Common myeloid progenitor, CD34-positive (primary cell): Measurements from ENCODE around the gene SRSF11.

Source experiments
- CTCF ChIA-PET: fragments of 350-600 bp; sonication (Branson Sonifier 250); formaldehyde crosslinking; loops from one replicate; lab custom pipeline; 2021; ENCODE audit warnings: antibody characterized with exemption; lab: Charles Lee
- POLR2A ChIA-PET: fragments of 350-600 bp; sonication (Branson Sonifier 250); formaldehyde crosslinking; loops from one replicate; lab custom pipeline; 2021; ENCODE audit warnings: antibody characterized with exemption; lab: Charles Lee
- DNase-seq, 3 donors: peaks; one replicate each; pipeline versions ENCODE4 v3.0.0 to v3.0.0-alpha.2; 2013
- H3K27ac ChIP-seq, 2 experiments: 1 replicate in 1 of 2; 2 replicates in 1 of 2; pipeline ENCODE4 v1.7.0; 2013; ENCODE audit warnings: inconsistent platforms in 2 of 2, low read length in 2 of 2, mild to moderate bottlenecking in 2 of 2, low read depth in 1 of 2, moderate library complexity in 1 of 2; ENCODE audit not compliant: severe bottlenecking in 2 of 2, insufficient read depth in 1 of 2, poor library complexity in 1 of 2
- H3K27me3 ChIP-seq, 5 experiments: replicated peaks in 2 of 5; 1 replicate in 3 of 5; 2 replicates in 2 of 5; pipeline versions ENCODE4 v1.6.1 to v1.7.0; 2013; ENCODE audit warnings: low read length in 4 of 5, mild to moderate bottlenecking in 2 of 5, moderate library complexity in 2 of 5, inconsistent platforms in 1 of 5; ENCODE audit not compliant: insufficient read depth in 5 of 5, control insufficient read depth in 4 of 5
- H3K36me3 ChIP-seq, 4 experiments: 1 replicate in 2 of 4; 2 replicates in 2 of 4; pipeline versions ENCODE4 v1.6.1 to v1.7.0; 2013; ENCODE audit warnings: low read length in 3 of 4, control low read depth in 1 of 4, mild to moderate bottlenecking in 1 of 4; ENCODE audit not compliant: control insufficient read depth in 4 of 4, insufficient read depth in 4 of 4
- H3K4me1 ChIP-seq, 4 experiments: 1 replicate in 3 of 4; 2 replicates in 1 of 4; pipeline versions ENCODE4 v1.6.1 to v1.7.1; 2013; ENCODE audit warnings: low read length in 3 of 4, mild to moderate bottlenecking in 3 of 4, control low read depth in 1 of 4, inconsistent platforms in 1 of 4, moderate library complexity in 1 of 4; ENCODE audit not compliant: control insufficient read depth in 4 of 4, insufficient read depth in 4 of 4; ENCODE audit errors: control extremely low read depth in 1 of 4
- H3K4me3 ChIP-seq, 7 experiments: 1 replicate in 4 of 7; 2 replicates in 3 of 7; pipeline versions ENCODE4 v1.5.1 to v1.7.0; 2013; ENCODE audit warnings: mild to moderate bottlenecking in 7 of 7, low read length in 6 of 7, moderate library complexity in 6 of 7, inconsistent platforms in 2 of 7, low read depth in 2 of 7, control low read depth in 1 of 7; ENCODE audit not compliant: insufficient read depth in 4 of 7, control insufficient read depth in 1 of 7; ENCODE audit errors: extremely low read depth in 1 of 7
- H3K9me3 ChIP-seq, 5 experiments: 1 replicate in 4 of 5; 2 replicates in 1 of 5; pipeline versions ENCODE4 v1.6.1 to v1.7.1; 2013; ENCODE audit warnings: low read length in 4 of 5, mild to moderate bottlenecking in 2 of 5, inconsistent platforms in 1 of 5, low read depth in 1 of 5, moderate library complexity in 1 of 5; ENCODE audit not compliant: control insufficient read depth in 4 of 5, insufficient read depth in 2 of 5; ENCODE audit errors: control extremely low read depth in 1 of 5
- WGBS: methylation state at CpG from one replicate; pipeline ENCODE4 v1.1.5; 2013; ENCODE audit not compliant: insufficient coverage; 5-methylcytosine and 5-hydroxymethylcytosine counted together

SRSF11 gene

DNA sequence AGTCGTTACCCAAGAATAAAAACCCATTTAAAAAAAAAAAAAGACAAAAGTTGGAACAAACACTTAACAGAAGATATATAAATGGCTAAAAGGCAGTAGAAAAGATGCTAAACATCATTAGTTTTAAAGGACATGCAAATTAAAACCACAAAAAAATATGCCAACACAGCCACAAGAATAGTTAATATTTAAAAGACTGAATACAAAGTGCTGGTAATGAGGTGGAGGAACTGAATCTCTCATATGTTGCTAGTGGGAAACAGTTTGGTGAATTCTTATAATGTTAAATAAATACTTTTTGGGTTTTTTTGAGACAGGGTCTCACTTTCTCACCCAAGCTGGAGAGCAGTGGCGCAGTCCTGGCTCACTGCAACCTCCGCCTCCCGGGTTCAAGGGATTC, 25.8 kb upstream of the SRSF11 start:
- CTCF ChIA-PET, result no interaction called here
- H3K27ac ChIP-seq, result no peak overlapping the region
- 94% methylated on average over 3 of the region's 4 CpGs for WGBS
- H3K9me3 ChIP-seq, result no peaks in the 10 kb centered on the region
- DNase-seq, result no peak
- H3K27me3 ChIP-seq, result no peaks in the 10 kb centered on the region
- no peak overlapping the region for H3K4me3 ChIP-seq
- POLR2A ChIA-PET, result no interaction called here
- no peaks in the 10 kb centered on the region for H3K4me1 ChIP-seq
- H3K36me3 ChIP-seq, result peaks cover 0 to 2% (median 0%) of the 10 kb centered on the region in 4 experiments

GRCh38 chr1:70196333-70196732, 24.8 kb upstream of the SRSF11 start:
- Histone ChIP-seq H3K36me3 (peaks cover 0 to 2% (median 0%) of the 10 kb centered on the region in 4 experiments), H3K27me3 (no peaks in the 10 kb centered on the region), H3K4me3 (no peak overlapping the region), H3K9me3 (no peaks in the 10 kb centered on the region), H3K4me1 (no peaks in the 10 kb centered on the region), H3K27ac (no peak overlapping the region)
- CTCF ChIA-PET, result no interaction called here
- POLR2A ChIA-PET, result no interaction called here
- no CpG with 5 or more reads among the region's 3 CpGs for WGBS
- no peak for DNase-seq

DNA sequence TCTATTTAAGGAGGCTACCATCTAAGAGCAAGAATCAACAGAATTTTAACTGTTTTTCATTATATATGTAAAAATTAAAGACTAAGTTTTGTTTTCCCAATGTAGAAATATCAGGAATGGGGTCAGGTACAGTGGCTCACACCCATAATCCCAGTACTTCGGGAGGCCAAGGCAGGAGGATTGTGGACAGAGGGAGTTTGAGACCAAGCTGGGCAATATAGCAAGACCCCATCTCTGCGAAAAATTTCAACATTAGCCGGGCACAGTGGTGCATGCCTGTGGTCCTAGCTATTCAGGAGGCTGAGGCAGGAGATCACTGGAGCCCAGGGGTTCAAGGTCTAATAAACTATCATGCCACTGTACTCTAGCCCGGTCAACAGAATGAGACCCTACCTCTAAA, 21.1 kb upstream of the SRSF11 start:
- peaks cover 0 to 5% (median 0%) of the 10 kb centered on the region in 4 experiments for H3K36me3 ChIP-seq

DNA sequence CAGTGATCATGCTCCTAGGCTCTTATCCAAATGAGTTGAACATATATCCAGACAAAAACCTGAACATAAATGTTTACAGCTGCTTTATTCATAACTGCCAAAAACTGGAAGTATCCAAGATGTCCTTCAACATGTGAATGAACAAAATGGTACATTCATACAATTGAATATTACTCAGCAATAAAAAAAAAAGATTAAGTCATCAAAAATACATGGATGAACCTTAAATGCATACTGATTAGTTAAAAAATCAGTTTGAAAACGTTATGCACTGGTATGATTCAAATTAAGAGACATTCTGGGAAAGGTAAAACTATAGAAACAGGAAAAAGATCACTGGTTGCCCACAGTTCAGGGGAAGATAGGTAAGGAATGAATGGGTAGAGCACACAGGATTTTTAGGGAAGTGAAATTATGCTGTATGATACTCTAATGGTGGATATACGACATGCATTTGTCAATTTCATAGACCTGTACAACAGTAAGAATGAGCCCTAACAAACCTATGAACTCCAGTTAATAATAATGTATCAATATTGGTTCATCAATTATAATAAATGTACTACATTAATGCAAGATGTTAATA, 18.9 kb upstream of the SRSF11 start:
- CTCF ChIA-PET, result interaction anchor here (1.7 kb wide), 1 partner anchor 11 kb away, joined by 7 read pairs; no protein-coding TSS in a partner anchor
- Histone ChIP-seq H3K36me3 (peaks cover 0 to 2% (median 0%) of the 10 kb centered on the region in 4 experiments), H3K9me3 (no peaks in the 10 kb centered on the region), H3K27me3 (no peaks in the 10 kb centered on the region), H3K4me1 (peaks cover 13 to 26% (median 15%) of the 10 kb centered on the region in 4 experiments), H3K4me3 (no peak overlapping the region), H3K27ac (no peak overlapping the region)
- DNase-seq, result no peak
- 71% methylated on average over 1 of the region's 2 CpGs for WGBS
- POLR2A ChIA-PET, result no interaction called here

More for the DNA sequence above, 21.1 kb upstream of the SRSF11 start:
- no peaks in the 10 kb centered on the region for H3K9me3 ChIP-seq
- no peak overlapping the region for H3K4me3 ChIP-seq
- WGBS, result 100% methylated on average over 2 of the region's 4 CpGs
- ChIA-PET POLR2A (no interaction called here), CTCF (interaction anchor here (1.5 kb wide), 1 partner anchor 18 kb away, joined by 4 read pairs; no protein-coding TSS in a partner anchor)
- no peak for DNase-seq
- H3K27me3 ChIP-seq, result no peaks in the 10 kb centered on the region
- no peak overlapping the region for H3K27ac ChIP-seq
- peaks cover 4 to 14% (median 8%) of the 10 kb centered on the region in 4 experiments for H3K4me1 ChIP-seq

DNA sequence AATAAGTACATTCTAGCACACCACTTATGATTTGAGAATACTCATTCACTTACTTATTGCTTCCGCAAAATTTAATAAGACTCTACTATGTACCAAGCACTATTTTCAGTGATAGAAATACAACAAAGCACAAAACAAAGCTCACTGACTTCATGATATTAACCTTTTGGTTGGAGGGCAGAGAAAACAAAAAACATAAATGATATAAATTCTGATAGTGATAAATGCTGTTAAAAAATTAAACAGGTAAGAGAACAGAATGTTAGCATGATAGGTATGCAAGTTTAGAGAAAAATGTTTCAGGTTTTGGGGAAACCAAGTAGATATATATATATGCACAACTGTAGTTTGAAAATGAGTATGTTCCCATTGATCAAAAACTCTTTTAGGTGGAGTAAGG, 17.0 kb upstream of the SRSF11 start:
- no peaks in the 10 kb centered on the region for H3K27me3 ChIP-seq
- H3K36me3 ChIP-seq, result peaks cover 0 to 10% (median 5%) of the 10 kb centered on the region in 4 experiments
- POLR2A ChIA-PET, result no interaction called here
- H3K9me3 ChIP-seq, result no peaks in the 10 kb centered on the region
- peak overlapping the region in 6 of 7 experiments; percentile 91 to 100 (median 100) for H3K4me3 ChIP-seq
- H3K4me1 ChIP-seq, result peaks cover 13 to 33% (median 18%) of the 10 kb centered on the region in 4 experiments
- no peak for DNase-seq
- CTCF ChIA-PET, result interaction anchor here (1.7 kb wide), 1 partner anchor 13 kb away, joined by 7 read pairs; no protein-coding TSS in a partner anchor
- peak overlapping the region in 1 of 2 experiments; percentile 99 for H3K27ac ChIP-seq
- no CpG with 5 or more reads among the region's 1 CpG for WGBS

DNA sequence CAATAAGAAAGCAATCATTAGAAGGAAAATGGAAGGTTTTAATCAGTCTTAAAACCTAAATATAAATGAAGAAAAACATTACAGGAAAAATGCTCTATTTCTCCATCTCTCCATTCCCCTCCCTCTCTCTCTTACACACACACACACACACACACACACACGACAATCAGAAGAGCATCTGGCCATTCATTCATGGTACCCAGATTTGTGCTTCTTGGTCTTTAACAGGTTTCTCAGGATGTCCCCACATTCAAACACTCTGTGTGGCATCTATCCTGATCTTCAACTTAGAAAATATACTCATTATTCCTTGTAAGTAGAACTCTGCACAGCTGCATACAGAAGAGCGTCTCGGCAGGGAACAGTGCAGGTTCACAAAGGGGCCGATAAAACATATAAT, 16.6 kb upstream of the SRSF11 start:
- POLR2A ChIA-PET, result interaction anchor here (2.1 kb wide), 1 partner anchor 16 kb away, joined by 7 read pairs; the partner anchor contains the start of gene SRSF11
- Histone ChIP-seq H3K36me3 (peaks cover 0 to 13% (median 5%) of the 10 kb centered on the region in 4 experiments), H3K4me3 (peak overlapping the region in 6 of 7 experiments; percentile 91 to 100 (median 100)), H3K4me1 (peaks cover 13 to 33% (median 18%) of the 10 kb centered on the region in 4 experiments), H3K27me3 (no peaks in the 10 kb centered on the region), H3K9me3 (no peaks in the 10 kb centered on the region), H3K27ac (peak overlapping the region; percentile 99)
- WGBS, result 0% methylated on average over 3 of the region's 4 CpGs
- DNase-seq, result peak in 1 of 3 donors; percentile 11
- CTCF ChIA-PET, result no interaction called here

- Histone ChIP-seq H3K27ac (peak overlapping the region; percentile 99), H3K27me3 (no peaks in the 10 kb centered on the region), H3K4me3 (peak overlapping the region; percentile 75 to 100 (median 99)), H3K36me3 (peaks cover 0 to 13% (median 5%) of the 10 kb centered on the region in 4 experiments), H3K9me3 (no peaks in the 10 kb centered on the region), H3K4me1 (peaks cover 13 to 33% (median 18%) of the 10 kb centered on the region in 4 experiments)
- WGBS, result 1% methylated on average over 10 of the region's 11 CpGs
- CTCF ChIA-PET, result no interaction called here
- DNase-seq, result no peak
- POLR2A ChIA-PET, result interaction anchor here (0.5 to 2.1 kb wide), 2 partner anchors 16 to 17 kb away, joined by 4 to 7 read pairs; partner anchors contain the start of gene SRSF11
Observed at GRCh38 chr1:70205071-70205433, 16.1 kb upstream of the SRSF11 start.
